Stimulated activated naive B cell treated with anti-CD40 and anti-IgM and Interleukin-4, amounts not matched to agents 10 μg/mL and 1 μg/mL and 100 μg/mL, for 72 hours (primary cell): Measurements from ENCODE around the gene HAT1.
A peak's percentile ranks its signal among the peaks of the same experiment; 100 is the strongest.
"Not testable (repeated sequence)": the region's sequence is repeated elsewhere in the genome, so short reads cannot be mapped to it uniquely, and the experiment has no call there.

Experiments
- ATAC-seq, 2 donors: fragments of 150-1000 bp; cut with Tn5 transposase; replicated peaks; 2 replicates each; pipeline ENCODE4 v1.10.0; 2021; ENCODE audit warnings: moderate library complexity in 1 of 2
- DNase-seq: peaks from one replicate; pipeline ENCODE4 v3.0.0; 2021
- H3K27ac Mint-ChIP-seq: one replicate; pipeline ENCODE4 v1.8.0; 2022; ENCODE audit warnings: mild to moderate bottlenecking, mixed read lengths
- H3K27me3 Mint-ChIP-seq, 2 donors: one replicate each; pipeline ENCODE4 v1.8.0; 2022; ENCODE audit warnings: mixed read lengths in 2 of 2
- H3K36me3 Mint-ChIP-seq, 2 donors: one replicate each; pipeline ENCODE4 v1.8.0; 2022; ENCODE audit warnings: mixed read lengths in 2 of 2, mild to moderate bottlenecking in 1 of 2
- H3K4me1 Mint-ChIP-seq, 2 donors: one replicate each; pipeline ENCODE4 v1.8.0; 2022; ENCODE audit warnings: mixed read lengths in 2 of 2, mild to moderate bottlenecking in 1 of 2
- H3K4me3 Mint-ChIP-seq, 2 donors: one replicate each; pipeline ENCODE4 v1.8.0; 2022; ENCODE audit warnings: mild to moderate bottlenecking in 2 of 2, mixed read lengths in 2 of 2, moderate library complexity in 1 of 2
- H3K9me3 Mint-ChIP-seq, 2 donors: one replicate each; pipeline ENCODE4 v1.8.0; 2022; ENCODE audit warnings: mixed read lengths in 2 of 2, mild to moderate bottlenecking in 1 of 2

Gene HAT1

DNA sequence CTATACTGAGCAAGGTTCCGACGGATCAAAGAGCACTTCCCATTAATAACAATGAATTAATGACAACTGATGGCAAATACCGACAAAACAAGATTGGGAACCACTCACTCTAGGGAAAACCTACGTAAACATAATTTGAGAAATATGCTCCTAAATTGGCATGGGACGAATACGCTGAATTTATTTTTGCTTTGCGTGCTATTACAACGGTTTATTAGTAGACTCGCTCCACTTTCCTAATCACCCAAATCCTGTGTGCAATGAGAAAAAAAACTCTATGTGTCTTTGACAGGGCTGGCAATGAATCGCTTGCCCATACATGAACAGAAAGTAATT is 27.7 kb upstream of the HAT1 start:
- Mint-ChIP-seq H3K9me3 (no peaks in the 10 kb centered on the region), H3K4me1 (peaks cover 5 to 25% of the 10 kb centered on the region in 2 donors), H3K27ac (peak overlapping the region; percentile 85), H3K27me3 (no peaks in the 10 kb centered on the region), H3K36me3 (peaks cover 3 to 20% of the 10 kb centered on the region in 2 donors), H3K4me3 (peak overlapping the region; percentile 90 to 99)
- ATAC-seq (no peak), DNase-seq (no peak)

DNA sequence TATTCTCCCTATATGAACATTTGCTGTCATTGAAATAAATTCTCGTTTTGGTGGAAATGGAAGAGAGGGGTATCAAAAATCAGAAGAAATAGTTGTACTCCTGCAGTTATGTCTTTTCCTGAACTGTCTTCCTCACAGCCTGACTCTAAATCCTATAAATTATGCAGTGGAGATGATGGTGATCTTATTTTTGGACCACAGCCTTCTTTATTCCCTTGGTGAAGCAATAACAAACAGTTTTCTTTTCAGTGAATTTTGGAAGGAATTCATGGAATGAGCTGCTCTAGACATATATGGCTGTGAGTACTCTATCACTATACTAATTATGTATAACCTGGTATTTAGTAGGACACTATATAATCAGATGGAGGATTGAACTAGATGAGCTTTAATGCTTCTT is 26.5 kb upstream of the HAT1 start:
- DNase-seq: no peak
- Mint-ChIP-seq H3K9me3 (no peaks in the 10 kb centered on the region), H3K4me3 (no peak overlapping the region), H3K4me1 (peaks cover 4 to 25% of the 10 kb centered on the region in 2 donors), H3K27ac (no peak overlapping the region), H3K36me3 (peaks cover 3 to 9% of the 10 kb centered on the region in 2 donors), H3K27me3 (no peaks in the 10 kb centered on the region)
- ATAC-seq: no peak

DNA sequence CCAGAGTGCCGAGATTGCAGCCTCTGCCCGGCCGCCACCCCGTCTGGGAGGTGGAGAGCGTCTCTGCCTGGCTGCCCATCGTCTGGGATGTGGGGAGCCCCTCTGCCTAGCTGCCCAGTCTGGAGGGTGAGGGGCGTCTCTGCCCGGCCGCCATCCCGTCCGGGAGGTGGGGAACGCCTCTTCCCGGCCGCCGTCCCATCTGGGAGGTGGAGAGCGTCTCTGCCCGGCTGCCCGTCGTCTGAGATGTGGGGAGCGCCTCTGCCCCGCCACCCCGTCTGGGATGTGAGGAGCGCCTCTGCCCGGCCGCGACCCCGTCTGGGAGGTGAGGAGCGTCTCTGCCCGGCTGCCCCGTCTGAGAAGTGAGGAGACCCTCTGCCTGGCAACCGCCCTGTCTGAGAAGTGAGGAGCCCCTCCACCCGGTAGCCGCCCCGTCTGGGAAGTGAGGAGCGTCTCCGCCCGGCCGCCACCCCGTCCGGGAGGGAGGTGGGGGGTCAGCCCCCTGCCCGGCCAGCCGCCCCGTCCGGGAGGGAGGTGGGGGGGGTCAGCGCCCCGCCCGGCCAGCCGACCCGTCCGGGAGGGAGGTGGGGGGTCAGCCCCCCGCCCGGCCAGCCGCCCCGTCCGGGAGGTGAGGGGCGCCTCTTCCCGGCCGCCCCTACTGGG is 22.5 kb upstream of the HAT1 start:
- not testable (repeated sequence) for H3K4me3 Mint-ChIP-seq

GRCh38 chr2:171902840-171903420 is 19.3 kb upstream of the HAT1 start:
- Mint-ChIP-seq H3K4me3 (no peak overlapping the region), H3K9me3 (no peaks in the 10 kb centered on the region), H3K4me1 (peaks cover 5% of the 10 kb centered on the region in 2 donors), H3K27me3 (no peaks in the 10 kb centered on the region), H3K27ac (no peak overlapping the region), H3K36me3 (no peaks in the 10 kb centered on the region)
- ATAC-seq (no peak), DNase-seq (no peak)

More for the DNA sequence above, 22.5 kb upstream of the HAT1 start:
- H3K27me3 Mint-ChIP-seq, H3K4me1 Mint-ChIP-seq, DNase-seq, H3K27ac Mint-ChIP-seq, H3K36me3 Mint-ChIP-seq, ATAC-seq, H3K9me3 Mint-ChIP-seq: not testable (repeated sequence)

GRCh38 chr2:171908235-171908634 is 14.0 kb upstream of the HAT1 start:
- ATAC-seq: no peak
- Mint-ChIP-seq H3K36me3 (no peaks in the 10 kb centered on the region), H3K27ac (no peak overlapping the region)

GRCh38 chr2:171909266-171909665 is 13.0 kb upstream of the HAT1 start:
- Mint-ChIP-seq H3K27me3 (no peaks in the 10 kb centered on the region), H3K36me3 (no peaks in the 10 kb centered on the region), H3K9me3 (no peaks in the 10 kb centered on the region), H3K27ac (no peak overlapping the region), H3K4me1 (no peaks in the 10 kb centered on the region), H3K4me3 (no peak overlapping the region)
- DNase-seq: no peak
- no peak for ATAC-seq

More at GRCh38 chr2:171908235-171908634, 14.0 kb upstream of the HAT1 start:
- DNase-seq: no peak
- H3K4me3 Mint-ChIP-seq: no peak overlapping the region
- peaks cover 0 to 2% of the 10 kb centered on the region in 2 donors for H3K4me1 Mint-ChIP-seq
- H3K9me3 Mint-ChIP-seq: no peaks in the 10 kb centered on the region
- no peaks in the 10 kb centered on the region for H3K27me3 Mint-ChIP-seq

GRCh38 chr2:171910494-171910893 is 11.8 kb upstream of the HAT1 start:
- H3K27me3 Mint-ChIP-seq: no peaks in the 10 kb centered on the region
- no peak for ATAC-seq
- H3K27ac Mint-ChIP-seq: no peak overlapping the region
- H3K36me3 Mint-ChIP-seq: no peaks in the 10 kb centered on the region
- no peak for DNase-seq
- no peak overlapping the region for H3K4me3 Mint-ChIP-seq
- H3K9me3 Mint-ChIP-seq: no peaks in the 10 kb centered on the region
- H3K4me1 Mint-ChIP-seq: no peaks in the 10 kb centered on the region

GRCh38 chr2:171913517-171913916 is 8.7 kb upstream of the HAT1 start:
- no peaks in the 10 kb centered on the region for H3K36me3 Mint-ChIP-seq
- no peaks in the 10 kb centered on the region for H3K27me3 Mint-ChIP-seq
- ATAC-seq: no peak
- H3K9me3 Mint-ChIP-seq: no peaks in the 10 kb centered on the region
- no peak overlapping the region for H3K4me3 Mint-ChIP-seq
- no peaks in the 10 kb centered on the region for H3K4me1 Mint-ChIP-seq
- H3K27ac Mint-ChIP-seq: no peak overlapping the region
- no peak for DNase-seq

DNA sequence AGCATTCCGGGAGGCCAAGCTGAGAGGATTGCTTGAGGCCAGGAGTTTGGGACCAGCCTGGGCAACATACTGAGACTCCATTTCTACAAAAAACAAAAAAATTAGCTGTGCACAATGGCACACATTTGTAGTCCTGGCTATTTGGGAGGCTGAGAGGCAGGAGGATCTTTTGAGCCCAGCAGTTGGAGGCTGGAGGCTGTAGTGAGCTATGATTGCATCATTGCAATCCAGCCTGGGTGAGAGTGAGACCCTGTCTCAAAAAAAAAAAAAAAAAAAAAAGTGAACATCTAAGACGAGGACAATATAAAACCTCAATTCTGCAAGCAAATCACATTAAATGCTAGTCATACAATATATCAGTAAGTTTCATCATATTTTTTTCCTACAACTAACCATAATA is 2.8 kb upstream of the HAT1 start:
- Mint-ChIP-seq H3K4me1 (peaks cover 12 to 15% of the 10 kb centered on the region in 2 donors), H3K27me3 (no peaks in the 10 kb centered on the region)

GRCh38 chr2:171921970-171922229 is 361 bp upstream of the HAT1 start:
- Mint-ChIP-seq H3K36me3 (peaks cover 2 to 4% of the 10 kb centered on the region in 2 donors), H3K9me3 (no peaks in the 10 kb centered on the region), H3K27me3 (no peaks in the 10 kb centered on the region), H3K27ac (peak overlapping the region; percentile 97), H3K4me1 (peaks cover 13 to 19% of the 10 kb centered on the region in 2 donors), H3K4me3 (peak overlapping the region; percentile 87 to 98)
- DNase-seq (no peak), ATAC-seq (peak in 1 of 2 donors; percentile 10)

More for the DNA sequence above, 2.8 kb upstream of the HAT1 start:
- Mint-ChIP-seq H3K36me3 (peaks cover 0 to 2% of the 10 kb centered on the region in 2 donors), H3K9me3 (no peaks in the 10 kb centered on the region), H3K27ac (no peak overlapping the region), H3K4me3 (no peak overlapping the region)
- ATAC-seq (no peak), DNase-seq (no peak)

DNA sequence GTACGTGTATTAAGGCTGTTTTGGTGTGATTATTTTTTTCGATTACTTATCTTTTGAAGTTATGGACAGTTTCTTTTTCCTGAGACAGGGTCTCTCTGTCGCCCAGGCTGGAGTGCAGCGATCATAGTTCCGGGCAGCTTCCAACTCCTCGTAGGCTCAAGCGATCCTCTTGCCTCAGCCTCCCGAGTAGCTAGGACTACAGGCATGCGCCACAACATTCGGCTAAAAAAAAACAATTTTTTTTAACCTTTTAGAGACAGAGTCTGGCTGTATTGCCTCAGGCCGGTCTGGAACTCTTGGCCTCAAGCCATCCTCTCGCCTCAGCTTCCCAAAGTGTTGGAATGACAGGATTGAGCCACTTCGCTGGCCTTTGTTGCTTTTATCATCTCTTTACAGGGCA is 945 bp downstream of the HAT1 start:
- no peaks in the 10 kb centered on the region for H3K9me3 Mint-ChIP-seq
- peak overlapping the region; percentile 87 to 98 for H3K4me3 Mint-ChIP-seq
- H3K27ac Mint-ChIP-seq: peak overlapping the region; percentile 97
- ATAC-seq: no peak
- no peak for DNase-seq
- peaks cover 13 to 19% of the 10 kb centered on the region in 2 donors for H3K4me1 Mint-ChIP-seq
- H3K27me3 Mint-ChIP-seq: no peaks in the 10 kb centered on the region
- peaks cover 2 to 9% of the 10 kb centered on the region in 2 donors for H3K36me3 Mint-ChIP-seq

- H3K4me3 Mint-ChIP-seq: peak overlapping the region in 1 of 2 donors; percentile 39
- H3K4me1 Mint-ChIP-seq: peaks cover 15 to 29% of the 10 kb centered on the region in 2 donors
- DNase-seq (no peak), ATAC-seq (no peak)
- H3K27ac Mint-ChIP-seq: no peak overlapping the region
- H3K9me3 Mint-ChIP-seq: no peaks in the 10 kb centered on the region
- H3K27me3 Mint-ChIP-seq: no peaks in the 10 kb centered on the region
- peaks cover 8 to 16% of the 10 kb centered on the region in 2 donors for H3K36me3 Mint-ChIP-seq
These were observed 2.1 kb downstream of the HAT1 start for GRCh38 chr2:171924170-171924942.

GRCh38 chr2:171930385-171930784 is 8.1 kb downstream of the HAT1 start:
- Mint-ChIP-seq H3K4me1 (peaks cover 7 to 18% of the 10 kb centered on the region in 2 donors), H3K9me3 (no peaks in the 10 kb centered on the region), H3K27ac (no peak overlapping the region), H3K36me3 (peaks cover 21 to 51% of the 10 kb centered on the region in 2 donors), H3K4me3 (no peak overlapping the region), H3K27me3 (no peaks in the 10 kb centered on the region)
- ATAC-seq: no peak
- no peak for DNase-seq

- DNase-seq (no peak), ATAC-seq (no peak)
- H3K4me3 Mint-ChIP-seq: no peak overlapping the region
- H3K27ac Mint-ChIP-seq: no peak overlapping the region
- peaks cover 37 to 45% of the 10 kb centered on the region in 2 donors for H3K36me3 Mint-ChIP-seq
- H3K4me1 Mint-ChIP-seq: peaks cover 10 to 36% of the 10 kb centered on the region in 2 donors
- peaks cover 0 to 1% of the 10 kb centered on the region in 2 donors for H3K9me3 Mint-ChIP-seq
- H3K27me3 Mint-ChIP-seq: no peaks in the 10 kb centered on the region
These were observed 16.9 kb downstream of the HAT1 start for GRCh38 chr2:171939058-171939742.
